Parathyroid adenoma (tissue), 2 donors: ENCODE data around the gene INTU.
"Not testable (repeated sequence)": the region's sequence is repeated elsewhere in the genome, so short reads cannot be mapped to it uniquely, and the experiment has no call there.

Experiments
- H2AFZ ChIP-seq: fragments of 300-600 bp; sonication (generic); one replicate; pipeline ENCODE4 v1.7.0; 2017; ENCODE audit warnings: antibody characterized with exemption, mild to moderate bottlenecking
- H3K27ac ChIP-seq: fragments of 300-600 bp; sonication (generic); one replicate; pipeline ENCODE4 v1.7.0; 2017
- H3K27me3 ChIP-seq: fragments of 300-600 bp; sonication (generic); one replicate; pipeline ENCODE4 v1.7.0; 2017; ENCODE audit warnings: low read length; ENCODE audit not compliant: control insufficient read depth, insufficient read depth
- H3K36me3 ChIP-seq: fragments of 300-600 bp; sonication (generic); one replicate; pipeline ENCODE4 v1.7.0; 2017; ENCODE audit warnings: low read length; ENCODE audit not compliant: control insufficient read depth, insufficient read depth
- H3K4me1 ChIP-seq: fragments of 300-600 bp; sonication (generic); one replicate; pipeline ENCODE4 v1.7.0; 2017; ENCODE audit warnings: control low read depth
- H3K4me2 ChIP-seq: fragments of 300-600 bp; sonication (generic); one replicate; pipeline ENCODE4 v1.7.0; 2017; ENCODE audit warnings: low read length
- H3K4me3 ChIP-seq: fragments of 300-600 bp; sonication (generic); one replicate; pipeline ENCODE4 v1.7.0; 2017; ENCODE audit warnings: low read depth, low read length
- H3K79me2 ChIP-seq: fragments of 300-600 bp; sonication (generic); one replicate; pipeline ENCODE4 v1.7.0; 2017; ENCODE audit warnings: control low read depth
- H3K9ac ChIP-seq: fragments of 300-600 bp; sonication (generic); one replicate; pipeline ENCODE4 v1.7.0; 2017; ENCODE audit warnings: mild to moderate bottlenecking
- H3K9me3 ChIP-seq: fragments of 300-600 bp; sonication (generic); one replicate; pipeline ENCODE4 v1.7.0; 2017; ENCODE audit warnings: low read length; ENCODE audit not compliant: control insufficient read depth
- TF ChIP-seq, protein P1 (sequence below): fragments of 300-600 bp; sonication (generic); IDR thresholded peaks from one replicate; pipeline ENCODE4 v1.7.0; 2017; ENCODE audit warnings: antibody characterized with exemption, mild to moderate bottlenecking
- donor health status: primary hyperparathyroidism.

The INTU gene

GRCh38 chr4:127641524-127641923 lies 8.8 kb downstream of the INTU start:
- Histone ChIP-seq H3K4me3 (no peak overlapping the region), H3K9ac (no peak overlapping the region), H3K4me1 (no peaks in the 10 kb centered on the region), H3K9me3 (no peaks in the 10 kb centered on the region), H3K36me3 (no peaks in the 10 kb centered on the region), H3K27ac (no peak overlapping the region), H3K4me2 (no peak overlapping the region), H3K79me2 (no peaks in the 10 kb centered on the region), H2AFZ (no peak overlapping the region), H3K27me3 (no peaks in the 10 kb centered on the region)
- TF ChIP-seq, protein P1, sequence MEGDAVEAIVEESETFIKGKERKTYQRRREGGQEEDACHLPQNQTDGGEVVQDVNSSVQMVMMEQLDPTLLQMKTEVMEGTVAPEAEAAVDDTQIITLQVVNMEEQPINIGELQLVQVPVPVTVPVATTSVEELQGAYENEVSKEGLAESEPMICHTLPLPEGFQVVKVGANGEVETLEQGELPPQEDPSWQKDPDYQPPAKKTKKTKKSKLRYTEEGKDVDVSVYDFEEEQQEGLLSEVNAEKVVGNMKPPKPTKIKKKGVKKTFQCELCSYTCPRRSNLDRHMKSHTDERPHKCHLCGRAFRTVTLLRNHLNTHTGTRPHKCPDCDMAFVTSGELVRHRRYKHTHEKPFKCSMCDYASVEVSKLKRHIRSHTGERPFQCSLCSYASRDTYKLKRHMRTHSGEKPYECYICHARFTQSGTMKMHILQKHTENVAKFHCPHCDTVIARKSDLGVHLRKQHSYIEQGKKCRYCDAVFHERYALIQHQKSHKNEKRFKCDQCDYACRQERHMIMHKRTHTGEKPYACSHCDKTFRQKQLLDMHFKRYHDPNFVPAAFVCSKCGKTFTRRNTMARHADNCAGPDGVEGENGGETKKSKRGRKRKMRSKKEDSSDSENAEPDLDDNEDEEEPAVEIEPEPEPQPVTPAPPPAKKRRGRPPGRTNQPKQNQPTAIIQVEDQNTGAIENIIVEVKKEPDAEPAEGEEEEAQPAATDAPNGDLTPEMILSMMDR, result no peak

- H3K4me1 ChIP-seq, result no peaks in the 10 kb centered on the region
- no peak overlapping the region for H3K4me2 ChIP-seq
- H3K9ac ChIP-seq, result no peak overlapping the region
- H3K36me3 ChIP-seq, result no peaks in the 10 kb centered on the region
- no peak overlapping the region for H3K27ac ChIP-seq
- no peaks in the 10 kb centered on the region for H3K9me3 ChIP-seq
- H3K27me3 ChIP-seq, result no peaks in the 10 kb centered on the region
- TF ChIP-seq, protein P1, result no peak
- H3K4me3 ChIP-seq, result no peak overlapping the region
- no peak overlapping the region for H2AFZ ChIP-seq
- H3K79me2 ChIP-seq, result no peaks in the 10 kb centered on the region
Observed at GRCh38 chr4:127642169-127642568, 9.4 kb downstream of the INTU start.

DNA sequence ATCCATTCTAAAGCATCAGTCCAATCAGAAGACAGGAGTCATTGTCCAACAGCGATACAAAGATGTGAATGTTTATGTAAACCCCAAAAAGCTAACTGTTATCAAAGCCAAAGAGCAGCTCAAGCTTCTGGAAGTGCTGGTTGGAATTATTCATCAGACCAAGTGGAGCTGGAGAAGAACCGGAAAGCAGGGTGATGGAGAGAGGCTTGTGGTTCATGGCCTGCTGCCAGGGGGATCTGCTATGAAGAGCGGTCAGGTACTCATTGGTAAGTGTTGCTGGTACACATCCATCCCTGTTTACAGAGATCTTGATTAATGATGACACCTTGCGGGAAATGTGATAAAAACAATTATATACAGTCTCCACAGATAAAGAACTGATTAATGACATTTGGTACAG lies 11.0 kb downstream of the INTU start:
- Histone ChIP-seq H3K9ac (no peak overlapping the region), H2AFZ (no peak overlapping the region), H3K4me3 (no peak overlapping the region), H3K79me2 (no peaks in the 10 kb centered on the region), H3K4me1 (no peaks in the 10 kb centered on the region), H3K27me3 (no peaks in the 10 kb centered on the region), H3K36me3 (no peaks in the 10 kb centered on the region), H3K27ac (no peak overlapping the region), H3K4me2 (no peak overlapping the region), H3K9me3 (no peaks in the 10 kb centered on the region)
- TF ChIP-seq, protein P1, result no peak

DNA sequence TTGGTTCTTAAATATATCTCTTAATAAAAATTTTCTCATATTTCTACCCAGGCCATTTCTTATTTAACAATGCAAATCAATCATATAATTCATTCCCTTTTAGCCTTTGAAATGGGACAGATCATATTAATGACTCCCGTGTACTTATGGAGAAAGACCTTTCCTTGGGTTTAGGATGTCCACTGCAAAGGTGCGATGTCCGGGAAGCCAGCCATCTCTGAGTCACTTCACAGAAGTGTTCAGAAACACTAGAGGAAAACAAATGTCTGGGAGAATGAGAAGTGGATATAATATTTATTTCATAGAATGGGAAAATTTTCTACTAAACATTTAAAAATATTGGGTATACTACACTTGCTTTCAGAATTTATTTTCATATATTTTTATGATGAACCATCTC lies 15.3 kb downstream of the INTU start:
- Histone ChIP-seq H3K27me3 (no peaks in the 10 kb centered on the region), H3K36me3 (no peaks in the 10 kb centered on the region), H3K4me3 (no peak overlapping the region), H3K9me3 (no peaks in the 10 kb centered on the region), H3K79me2 (no peaks in the 10 kb centered on the region), H3K27ac (no peak overlapping the region), H3K4me1 (no peaks in the 10 kb centered on the region), H3K9ac (no peak overlapping the region), H3K4me2 (no peak overlapping the region), H2AFZ (no peak overlapping the region)
- TF ChIP-seq, protein P1, result no peak

DNA sequence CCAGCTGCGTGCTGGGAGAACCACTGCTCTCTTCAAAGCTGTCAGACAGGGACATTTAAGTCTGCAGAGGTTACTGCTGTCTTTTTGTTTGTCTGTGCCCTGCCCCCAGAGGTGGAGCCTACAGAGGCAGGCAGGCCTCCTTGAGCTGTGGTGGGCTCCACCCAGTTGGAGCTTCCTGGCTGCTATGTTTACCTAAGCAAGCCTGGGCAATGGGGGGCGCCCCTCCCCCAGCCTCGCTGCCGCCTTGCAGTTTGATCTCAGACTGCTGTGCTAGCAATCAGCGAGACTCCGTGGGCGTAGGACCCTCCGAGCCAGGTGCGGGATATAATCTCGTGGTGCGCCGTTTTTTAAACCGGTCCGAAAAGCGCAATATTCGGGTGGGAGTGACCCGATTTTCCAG lies 22.8 kb downstream of the INTU start:
- not testable (repeated sequence) for H3K27me3 ChIP-seq, H2AFZ ChIP-seq, H3K4me2 ChIP-seq, H3K9me3 ChIP-seq, H3K79me2 ChIP-seq, H3K27ac ChIP-seq, H3K36me3 ChIP-seq, H3K9ac ChIP-seq, H3K4me1 ChIP-seq, H3K4me3 ChIP-seq
